Stimulated activated CD8-positive, alpha-beta memory T cell treated with anti-CD3 and anti-CD28 coated beads, Interleukin-4, amount 100 ng/mL, for 24 hours (primary cell): Measurements from ENCODE around the gene SNCB.
A peak's percentile ranks its signal among the peaks of the same experiment; 100 is the strongest.

ENCODE experiments used
- DNase-seq: peaks from one replicate; pipeline ENCODE4 v3.0.0-alpha.2; 2020; ENCODE audit warnings: low read depth

The SNCB gene

GRCh38 chr5:176574297-176574591 is 56.1 kb downstream of the SNCB start:
- no peak for DNase-seq

GRCh38 chr5:176573564-176574296 is 56.6 kb downstream of the SNCB start:
- DNase-seq: peak; percentile 70
